PC-3 (cell line): ENCODE results near the gene ZW10. TPM values are rescaled to one million over a fixed set of nuclear protein-coding genes. Genes with fewer than 3 reads are reported as not detected.

ENCODE experiments used
- ATAC-seq: fragments of 200-7000 bp; cut with Tn5 transposase; 2 replicates; pipeline ENCODE4 v1.9.1; 2020; ENCODE audit warnings: mild to moderate bottlenecking, moderate library complexity
- BruUV-seq: library from RNA; stranded (reverse); fragments of 400-500 nt; replicated peaks from 2 replicates; lab custom pipeline; 2021; lab: Mats Ljungman, UMichigan
- CTCF ChIA-PET: fragments of 300-600 bp; sonication (Branson Sonifier 250); formaldehyde crosslinking; loops from one replicate; lab custom pipeline; 2022; ENCODE audit warnings: antibody characterized with exemption; lab: Charles Lee
- POLR2A ChIA-PET: fragments of 300-600 bp; sonication (Branson Sonifier 250); formaldehyde crosslinking; loops from one replicate; lab custom pipeline; 2022; ENCODE audit warnings: antibody characterized with exemption; ENCODE audit not compliant: unreplicated experiment; lab: Charles Lee
- DNase-seq: peaks from one replicate; pipeline ENCODE4 v3.0.0-alpha.2; 2015
- H2AFZ ChIP-seq: fragments of 300-600 bp; sonication (generic); 2 replicates; pipeline ENCODE4 v1.6.0; 2016; ENCODE audit warnings: antibody characterized with exemption, low read length
- H3F3A ChIP-seq: fragments of 300-600 bp; sonication (generic); one replicate; pipeline ENCODE4 v1.6.0; 2017; ENCODE audit warnings: antibody characterized with exemption, low read length, control low read depth, mild to moderate bottlenecking; ENCODE audit not compliant: unreplicated experiment
- H3K27ac ChIP-seq: fragments of 300-600 bp; sonication (generic); 2 replicates; pipeline ENCODE4 v1.5.1; 2016; ENCODE audit warnings: mild to moderate bottlenecking, low read length
- H3K27me3 ChIP-seq: fragments of 300-600 bp; sonication (generic); 2 replicates; pipeline ENCODE4 v1.6.1; 2016; ENCODE audit warnings: low read length, mixed read lengths
- H3K36me3 ChIP-seq: fragments of 300-600 bp; sonication (generic); 2 replicates; pipeline ENCODE4 v1.6.1; 2016; ENCODE audit warnings: low read depth, mixed run types, low read length, mixed read lengths
- H3K4me1 ChIP-seq: fragments of 300-600 bp; sonication (generic); 2 replicates; pipeline ENCODE4 v1.5.1; 2016; ENCODE audit warnings: low read length; ENCODE audit not compliant: insufficient read depth
- H3K4me2 ChIP-seq: fragments of 300-600 bp; sonication (generic); 2 replicates; pipeline ENCODE4 v1.6.0; 2016; ENCODE audit warnings: low read length
- H3K4me3 ChIP-seq: fragments of 300-600 bp; sonication (generic); 2 replicates; pipeline ENCODE4 v1.5.1; 2016; ENCODE audit warnings: mild to moderate bottlenecking, low read length, mixed read lengths
- H3K79me2 ChIP-seq: fragments of 300-600 bp; sonication (generic); 2 replicates; pipeline ENCODE4 v1.6.1; 2017; ENCODE audit warnings: low read length, mixed read lengths
- H3K9ac ChIP-seq: fragments of 300-600 bp; sonication (generic); 2 replicates; pipeline ENCODE4 v1.6.0; 2016; ENCODE audit warnings: mild to moderate bottlenecking, low read length
- H3K9me2 ChIP-seq: fragments of 300-600 bp; sonication (generic); replicated peaks from 2 replicates; pipeline ENCODE4 v1.6.1; 2016; ENCODE audit warnings: mixed run types, low read length, mixed read lengths
- H3K9me3 ChIP-seq: fragments of 300-600 bp; sonication (generic); 2 replicates; pipeline ENCODE4 v1.6.1; 2016; ENCODE audit warnings: low read length, mixed read lengths
- H4K20me1 ChIP-seq: fragments of 300-600 bp; sonication (generic); 2 replicates; pipeline ENCODE4 v1.6.1; 2016; ENCODE audit warnings: low read length, mixed read lengths
- CTCF ChIP-seq: fragments of 300-600 bp; sonication (generic); conservative IDR thresholded peaks from 2 replicates; pipeline ENCODE4 v1.5.1; 2017; ENCODE audit warnings: antibody characterized with exemption, low read depth, mild to moderate bottlenecking, low read length
- EZH2 ChIP-seq: fragments of 300-600 bp; sonication (generic); IDR thresholded peaks from one replicate; pipeline ENCODE4 v1.6.1; 2017; ENCODE audit warnings: antibody characterized with exemption, mild to moderate bottlenecking, low read length; ENCODE audit not compliant: unreplicated experiment
- EZH2phosphoT487 ChIP-seq: fragments of 300-600 bp; sonication (generic); IDR thresholded peaks from 2 replicates; pipeline ENCODE4 v1.6.1; 2018; ENCODE audit warnings: mild to moderate bottlenecking, antibody characterized with exemption, low read length, borderline replicate concordance
- intact Hi-C: fragments of 100-400 bp; cut with micrococcal nuclease; formaldehyde crosslinking; loops from 2 replicates; pipeline ENCODE4 v1.9.0; 2023
- total RNA-seq: library from RNA; depleted of rRNA; stranded (reverse); fragments of >200 nt; gene quantifications from 2 replicates; pipeline ENCODE4 v1.2.3, GENCODE V29; 2014

The ZW10 gene
- total RNA-seq, 1 experiment from 2014 or later = 38.4 TPM

- Histone ChIP-seq H3K4me1 (peaks cover 25% of the 10 kb centered on the region), H3K36me3 (no peaks in the 10 kb centered on the region), H3K9me2 (no peaks in the 10 kb centered on the region), H4K20me1 (no peaks in the 10 kb centered on the region), H2AFZ (no peak overlapping the region), H3K27me3 (no peaks in the 10 kb centered on the region), H3K9me3 (no peaks in the 10 kb centered on the region), H3K79me2 (no peaks in the 10 kb centered on the region), H3F3A (no peaks in the 10 kb centered on the region), H3K27ac (no peak overlapping the region), H3K9ac (no peak overlapping the region), H3K4me2 (no peak overlapping the region), H3K4me3 (no peak overlapping the region)
- intact Hi-C loops = no loop called here
- CTCF ChIA-PET = no interaction called here
- DNase-seq (no peak), ATAC-seq (no peak)
- TF ChIP-seq EZH2phosphoT487 (no peak), EZH2 (no peak), CTCF (no peak)
- POLR2A ChIA-PET = no interaction called here
- no TSS peak for BruUV-seq
Observed at GRCh38 chr11:113685654-113686359, 87.7 kb downstream of the ZW10 start.

GRCh38 chr11:113684496-113684895 is 89.0 kb downstream of the ZW10 start:
- DNase-seq = no peak
- ATAC-seq = no peak
- no peaks in the 10 kb centered on the region for H3K79me2 ChIP-seq
- CTCF ChIA-PET = no interaction called here
- peaks cover 12% of the 10 kb centered on the region for H3K4me1 ChIP-seq
- POLR2A ChIA-PET = no interaction called here
- H3F3A ChIP-seq = no peaks in the 10 kb centered on the region
- no peaks in the 10 kb centered on the region for H3K36me3 ChIP-seq
- no peak overlapping the region for H2AFZ ChIP-seq
- intact Hi-C loops = no loop called here
- BruUV-seq = no TSS peak
- H3K27me3 ChIP-seq = no peaks in the 10 kb centered on the region
- H3K27ac ChIP-seq = no peak overlapping the region
- no peak overlapping the region for H3K4me2 ChIP-seq
- no peaks in the 10 kb centered on the region for H4K20me1 ChIP-seq
- H3K9ac ChIP-seq = no peak overlapping the region
- TF ChIP-seq EZH2 (no peak), EZH2phosphoT487 (no peak), CTCF (no peak)
- no peaks in the 10 kb centered on the region for H3K9me3 ChIP-seq
- H3K9me2 ChIP-seq = no peaks in the 10 kb centered on the region
- no peak overlapping the region for H3K4me3 ChIP-seq

- Histone ChIP-seq H3F3A (no peaks in the 10 kb centered on the region), H4K20me1 (no peaks in the 10 kb centered on the region), H3K4me1 (peaks cover 11% of the 10 kb centered on the region), H3K9ac (no peak overlapping the region), H3K27me3 (no peaks in the 10 kb centered on the region), H3K4me2 (no peak overlapping the region), H3K36me3 (no peaks in the 10 kb centered on the region), H3K79me2 (no peaks in the 10 kb centered on the region), H3K4me3 (no peak overlapping the region), H3K27ac (no peak overlapping the region), H3K9me2 (no peaks in the 10 kb centered on the region), H3K9me3 (no peaks in the 10 kb centered on the region), H2AFZ (no peak overlapping the region)
- no peak for ATAC-seq
- no TSS peak for BruUV-seq
- CTCF ChIA-PET = no interaction called here
- no peak for TF ChIP-seq EZH2phosphoT487
- TF ChIP-seq CTCF = no peak
- TF ChIP-seq EZH2 = no peak
- intact Hi-C loops = no loop called here
- no peak for DNase-seq
- POLR2A ChIA-PET = no interaction called here
Observed at GRCh38 chr11:113683481-113684046, 89.9 kb downstream of the ZW10 start.
